GM21619 (cell line): Measurements from ENCODE around the gene EVI5L.

Experiments used
- ATAC-seq: cut with Tn5 transposase; IDR thresholded peaks from one replicate; pipeline ENCODE4 v1.9.1; 2021; ENCODE audit not compliant: unreplicated experiment

Gene EVI5L

DNA sequence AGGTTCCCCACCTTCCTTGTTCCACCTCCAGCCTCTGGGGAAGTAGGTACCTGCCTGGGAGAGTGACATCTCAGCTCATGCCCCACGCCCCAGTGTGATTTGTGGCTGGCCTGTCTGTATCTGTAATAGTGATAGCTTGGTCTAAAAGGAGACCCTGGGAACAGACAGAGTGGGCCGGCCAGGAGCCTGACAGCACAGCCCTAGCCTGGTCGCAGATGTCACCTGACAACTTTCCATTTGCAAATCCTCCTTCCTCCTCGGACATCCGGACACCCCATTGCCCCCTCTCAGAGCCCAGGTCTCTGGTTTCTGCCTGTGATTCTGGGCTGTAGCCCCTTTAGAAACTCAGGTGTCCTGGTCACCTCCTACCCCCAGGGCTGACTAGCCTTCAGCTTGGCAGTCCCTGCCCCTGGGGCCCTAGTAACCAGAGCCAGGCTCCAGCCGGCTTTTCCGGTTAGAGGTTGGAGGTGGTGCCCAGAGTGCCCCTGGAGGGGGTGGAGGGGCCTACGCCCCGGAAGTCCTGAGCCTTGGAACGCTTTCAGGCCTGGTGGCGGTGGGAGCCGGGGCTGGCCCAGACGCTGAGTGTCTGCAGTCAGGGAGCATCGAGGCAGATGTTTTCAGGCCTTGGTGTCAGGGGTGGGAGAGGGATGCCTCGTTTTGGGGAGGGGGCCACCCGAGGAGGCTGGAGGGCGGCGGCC, 64.7 kb downstream of the EVI5L start:
- ATAC-seq: no peak

DNA sequence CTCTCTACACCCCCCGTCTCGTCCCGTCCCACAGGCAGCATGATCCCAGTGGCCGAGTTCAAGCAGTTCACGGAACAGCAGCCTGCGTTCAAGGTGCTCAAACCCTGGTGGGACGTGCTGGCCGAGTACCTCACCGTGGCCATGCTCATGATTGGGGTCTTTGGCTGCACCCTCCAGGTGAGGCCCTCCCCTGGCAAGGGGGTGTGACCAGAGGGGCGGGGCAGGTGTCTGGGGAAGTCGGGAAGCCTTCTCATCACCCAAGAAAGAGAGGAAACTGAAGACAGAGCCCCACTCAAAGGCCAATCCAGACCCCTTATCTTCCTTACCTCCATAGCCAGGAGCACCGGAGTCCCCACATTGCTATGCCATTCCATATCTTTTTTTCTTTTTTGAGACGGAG, 65.5 kb downstream of the EVI5L start:
- no peak for ATAC-seq

DNA sequence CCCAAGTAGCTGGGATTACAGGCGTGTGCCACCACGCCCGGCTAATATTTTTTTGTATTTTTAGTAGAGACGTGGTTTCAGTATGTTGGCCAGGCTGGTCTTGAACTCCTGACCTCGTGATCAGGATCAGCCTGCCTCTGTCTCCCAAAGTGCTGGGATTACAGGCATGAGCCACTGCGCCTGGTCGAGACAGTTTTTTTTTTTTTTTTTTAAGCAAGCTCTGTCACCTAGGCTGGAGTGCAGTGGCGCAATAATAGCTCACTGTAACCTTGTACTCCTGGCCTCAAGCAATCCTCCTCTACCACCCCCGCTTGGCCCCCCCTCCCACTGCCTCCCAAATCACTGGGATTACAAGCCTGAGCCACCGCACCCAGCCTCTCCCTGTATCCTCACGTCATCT, 67.3 kb downstream of the EVI5L start:
- ATAC-seq: no peak

DNA sequence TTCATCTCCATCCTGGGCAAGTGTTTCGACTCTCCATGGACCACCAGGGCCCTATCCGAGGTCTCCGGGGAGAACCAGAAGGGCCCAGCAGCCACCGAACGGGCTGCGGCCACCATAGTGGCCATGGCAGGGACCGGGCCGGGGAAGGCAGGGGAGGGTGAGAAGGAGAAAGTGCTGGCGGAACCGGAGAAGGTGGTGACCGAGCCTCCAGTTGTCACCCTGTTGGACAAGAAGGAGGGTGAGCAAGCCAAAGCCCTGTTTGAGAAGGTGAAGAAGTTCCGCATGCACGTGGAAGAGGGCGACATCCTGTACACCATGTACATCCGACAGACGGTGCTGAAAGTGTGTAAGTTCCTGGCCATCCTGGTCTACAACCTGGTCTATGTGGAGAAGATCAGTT, 68.9 kb downstream of the EVI5L start:
- ATAC-seq: no peak

DNA sequence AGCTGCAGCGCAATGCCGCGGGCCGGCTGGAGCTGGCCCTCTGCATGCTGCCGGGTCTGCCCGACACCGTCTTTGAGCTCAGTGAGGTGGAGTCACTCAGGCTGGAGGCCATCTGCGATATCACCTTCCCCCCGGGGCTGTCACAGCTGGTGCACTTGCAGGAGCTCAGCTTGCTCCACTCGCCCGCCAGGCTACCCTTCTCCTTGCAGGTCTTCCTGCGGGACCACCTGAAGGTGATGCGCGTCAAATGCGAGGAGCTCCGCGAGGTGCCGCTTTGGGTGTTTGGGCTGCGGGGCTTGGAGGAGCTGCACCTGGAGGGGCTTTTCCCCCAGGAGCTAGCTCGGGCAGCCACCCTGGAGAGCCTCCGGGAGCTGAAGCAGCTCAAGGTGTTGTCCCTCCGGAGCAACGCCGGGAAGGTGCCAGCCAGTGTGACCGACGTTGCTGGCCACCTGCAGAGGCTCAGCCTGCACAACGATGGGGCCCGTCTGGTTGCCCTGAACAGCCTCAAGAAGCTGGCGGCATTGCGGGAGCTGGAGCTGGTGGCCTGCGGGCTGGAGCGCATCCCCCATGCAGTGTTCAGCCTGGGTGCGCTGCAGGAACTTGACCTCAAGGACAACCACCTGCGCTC, 69.8 kb downstream of the EVI5L start:
- no peak for ATAC-seq

- no peak for ATAC-seq
Measured at GRCh38 chr19:7900401-7900870, 70.4 kb downstream of the EVI5L start.

- ATAC-seq: no peak
Measured at GRCh38 chr19:7900931-7901330, 70.9 kb downstream of the EVI5L start.

GRCh38 chr19:7901337-7901736, 71.3 kb downstream of the EVI5L start:
- ATAC-seq: no peak

- no peak for ATAC-seq
Measured at GRCh38 chr19:7902796-7903243, 72.8 kb downstream of the EVI5L start.

- peak; percentile 76 for ATAC-seq
Measured at GRCh38 chr19:7903244-7904073, 73.4 kb downstream of the EVI5L start, which contains the start of gene MAP2K7. TSS of gene MAP2K7 (plus strand) at chr19:7903877. CDS start at chr19:7903945, 68 bp downstream.

GRCh38 chr19:7904074-7905020, 74.3 kb downstream of the EVI5L start:
- ATAC-seq: peak; percentile 23

DNA sequence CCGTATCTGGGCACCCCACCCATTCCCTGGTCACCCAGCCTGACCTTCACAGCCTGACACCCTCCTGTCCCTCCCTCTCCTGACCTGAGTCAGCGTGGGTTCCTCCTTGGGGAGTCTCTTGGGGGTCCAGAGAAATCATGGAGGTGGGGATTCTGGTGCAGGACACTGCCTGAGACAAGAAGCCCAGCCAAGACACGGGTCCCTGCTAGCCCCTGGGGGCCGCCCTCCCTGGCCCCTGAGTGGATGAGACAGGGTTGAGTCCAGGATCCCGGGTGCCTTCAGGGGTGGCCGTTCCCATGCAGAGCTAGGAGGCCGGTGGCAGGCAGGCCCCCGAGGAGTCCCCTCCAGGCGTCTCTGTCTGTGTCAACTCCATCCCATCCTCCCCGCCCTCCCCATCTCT, 75.2 kb downstream of the EVI5L start:
- ATAC-seq: no peak

GRCh38 chr19:7905859-7906258, 75.8 kb downstream of the EVI5L start:
- ATAC-seq: no peak

- no peak for ATAC-seq
Measured at GRCh38 chr19:7907122-7907521, 77.1 kb downstream of the EVI5L start.

GRCh38 chr19:7907544-7907943, 77.5 kb downstream of the EVI5L start:
- no peak for ATAC-seq

- no peak for ATAC-seq
Measured at GRCh38 chr19:7908078-7908699, 78.2 kb downstream of the EVI5L start.

GRCh38 chr19:7908742-7909461, 78.9 kb downstream of the EVI5L start:
- no peak for ATAC-seq

GRCh38 chr19:7909471-7910067, 79.6 kb downstream of the EVI5L start:
- no peak for ATAC-seq
